H1 (cell line): Measurements from ENCODE around the gene SLC6A20.

ENCODE experiments used
- CEBPB ChIP-seq: IDR thresholded peaks from 2 replicates; pipeline ENCODE4 v1.6.1; 2012; ENCODE audit warnings: low read depth, low read length
- CHD2 ChIP-seq: IDR thresholded peaks from 2 replicates; pipeline ENCODE4 v1.6.1; 2012; ENCODE audit warnings: low read length, improper control_type of control experiment
- HDAC2 ChIP-seq, 2 experiments: fragments of 300-600 bp in 1 of 2; sonication (generic) in 1 of 2; IDR thresholded peaks; 2 replicates each; pipeline ENCODE4 v1.6.1; 2011 to 2012; ENCODE audit warnings: low read depth in 2 of 2, low read length in 2 of 2, mild to moderate bottlenecking in 2 of 2, moderate library complexity in 2 of 2, borderline replicate concordance in 1 of 2, inconsistent platforms in 1 of 2
- KDM1A ChIP-seq: fragments of 200-600, 300-600 bp; sonication (generic); IDR thresholded peaks from 2 replicates; pipeline ENCODE4 v1.7.1; 2016; ENCODE audit warnings: mild to moderate bottlenecking, low read length, borderline replicate concordance
- POLR2A ChIP-seq, 2 experiments: IDR thresholded peaks; 1 replicate in 1 of 2; 2 replicates in 1 of 2; pipeline ENCODE4 v1.6.1; 2011; ENCODE audit warnings: low read depth in 2 of 2, low read length in 2 of 2, mild to moderate bottlenecking in 2 of 2; ENCODE audit errors: control extremely low read depth in 1 of 2
- POLR2AphosphoS5 ChIP-seq: IDR thresholded peaks from 2 replicates; pipeline ENCODE4 v1.6.1; 2011; ENCODE audit warnings: low read depth, low read length
- POU5F1 ChIP-seq: IDR thresholded peaks from 2 replicates; pipeline ENCODE4 v1.6.1; 2011; ENCODE audit warnings: low read depth, mild to moderate bottlenecking, low read length, moderate library complexity
- RAD21 ChIP-seq, 2 experiments: IDR thresholded peaks in 1 of 2; conservative IDR thresholded peaks in 1 of 2; 2 replicates each; pipeline ENCODE4 v1.6.1; 2011; ENCODE audit warnings: low read depth in 2 of 2, low read length in 2 of 2, improper control_type of control experiment in 1 of 2, inconsistent platforms in 1 of 2, mild to moderate bottlenecking in 1 of 2, moderate library complexity in 1 of 2
- RFX5 ChIP-seq: IDR thresholded peaks from 2 replicates; pipeline ENCODE4 v1.6.1; 2011; ENCODE audit warnings: low read depth, low read length, improper control_type of control experiment, borderline replicate concordance
- TBP ChIP-seq: IDR thresholded peaks from 2 replicates; pipeline ENCODE4 v1.6.1; 2011; ENCODE audit warnings: low read depth, low read length, improper control_type of control experiment
- TF ChIP-seq, protein P1 (sequence below), 3 experiments: IDR thresholded peaks; 1 replicate in 2 of 3; 2 replicates in 1 of 3; pipeline versions ENCODE4 v1.5.1 to v1.6.1; 2011; ENCODE audit warnings: low read length in 3 of 3, mild to moderate bottlenecking in 3 of 3, inconsistent platforms in 2 of 3, low read depth in 1 of 3, moderate library complexity in 1 of 3; ENCODE audit not compliant: insufficient read depth in 1 of 3; ENCODE audit errors: control extremely low read depth in 1 of 3

DNA sequence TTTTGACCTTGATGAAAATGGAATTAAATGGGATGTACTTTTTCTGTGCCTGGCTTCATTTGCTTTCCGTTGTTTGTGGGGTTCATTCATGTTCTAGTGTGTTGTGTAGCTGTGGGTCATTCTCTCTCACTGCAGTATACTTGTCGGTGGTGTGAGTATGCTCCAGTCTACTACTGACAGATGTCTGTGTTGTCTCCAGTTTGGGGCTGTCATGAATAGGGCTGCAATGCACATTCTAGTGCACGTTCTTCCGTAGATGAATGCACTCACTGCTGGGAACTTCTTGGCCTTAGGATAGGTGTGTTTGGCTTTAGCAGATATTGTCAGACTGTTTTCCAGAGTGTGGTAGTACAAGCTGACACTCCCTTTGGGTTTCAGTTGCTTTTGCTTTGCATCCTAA is 1.7 kb upstream of the SLC6A20 start:
- TF ChIP-seq RAD21 (IDR thresholded peaks at IDR 0.05 in 1 of 2, conservative IDR thresholded peaks at IDR 0.05 in 1 of 2; ENCODE audit: low read depth in 2 of 2, low read length in 2 of 2) = no peak
- no peak for TF ChIP-seq CHD2
- TF ChIP-seq, protein P1, sequence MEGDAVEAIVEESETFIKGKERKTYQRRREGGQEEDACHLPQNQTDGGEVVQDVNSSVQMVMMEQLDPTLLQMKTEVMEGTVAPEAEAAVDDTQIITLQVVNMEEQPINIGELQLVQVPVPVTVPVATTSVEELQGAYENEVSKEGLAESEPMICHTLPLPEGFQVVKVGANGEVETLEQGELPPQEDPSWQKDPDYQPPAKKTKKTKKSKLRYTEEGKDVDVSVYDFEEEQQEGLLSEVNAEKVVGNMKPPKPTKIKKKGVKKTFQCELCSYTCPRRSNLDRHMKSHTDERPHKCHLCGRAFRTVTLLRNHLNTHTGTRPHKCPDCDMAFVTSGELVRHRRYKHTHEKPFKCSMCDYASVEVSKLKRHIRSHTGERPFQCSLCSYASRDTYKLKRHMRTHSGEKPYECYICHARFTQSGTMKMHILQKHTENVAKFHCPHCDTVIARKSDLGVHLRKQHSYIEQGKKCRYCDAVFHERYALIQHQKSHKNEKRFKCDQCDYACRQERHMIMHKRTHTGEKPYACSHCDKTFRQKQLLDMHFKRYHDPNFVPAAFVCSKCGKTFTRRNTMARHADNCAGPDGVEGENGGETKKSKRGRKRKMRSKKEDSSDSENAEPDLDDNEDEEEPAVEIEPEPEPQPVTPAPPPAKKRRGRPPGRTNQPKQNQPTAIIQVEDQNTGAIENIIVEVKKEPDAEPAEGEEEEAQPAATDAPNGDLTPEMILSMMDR (IDR thresholded peaks at IDR 0.05; ENCODE audit: control extremely low read depth in 1 of 3, insufficient read depth in 1 of 3, low read depth in 1 of 3, low read length in 3 of 3) = no peak
- no peak for TF ChIP-seq RFX5
- TF ChIP-seq POU5F1 = no peak
- no peak for TF ChIP-seq CEBPB
- no peak for TF ChIP-seq POLR2AphosphoS5
- TF ChIP-seq TBP = no peak
- TF ChIP-seq KDM1A = no peak
- TF ChIP-seq POLR2A (IDR thresholded peaks at IDR 0.05; ENCODE audit: control extremely low read depth in 1 of 2, low read depth in 2 of 2, low read length in 2 of 2) = no peak
- TF ChIP-seq HDAC2 (IDR thresholded peaks at IDR 0.05; ENCODE audit: borderline replicate concordance in 1 of 2, low read depth in 2 of 2, low read length in 2 of 2) = no peak
